ENCODE data around the gene PAM.
A peak's percentile ranks its signal among the peaks of the same experiment; 100 is the strongest.

Gene PAM

GRCh38 chr5:102918986-102919610, 164.0 kb downstream of the PAM start:
- TF ChIP-seq ZFP30 (CRISPR knock-in tag; IDR thresholded peaks at IDR 0.05) (no peak), BACH2 (CRISPR knock-in tag; IDR thresholded peaks at IDR 0.05; ENCODE audit: borderline replicate concordance) (no peak)
- no peak for ATAC-seq

DNA sequence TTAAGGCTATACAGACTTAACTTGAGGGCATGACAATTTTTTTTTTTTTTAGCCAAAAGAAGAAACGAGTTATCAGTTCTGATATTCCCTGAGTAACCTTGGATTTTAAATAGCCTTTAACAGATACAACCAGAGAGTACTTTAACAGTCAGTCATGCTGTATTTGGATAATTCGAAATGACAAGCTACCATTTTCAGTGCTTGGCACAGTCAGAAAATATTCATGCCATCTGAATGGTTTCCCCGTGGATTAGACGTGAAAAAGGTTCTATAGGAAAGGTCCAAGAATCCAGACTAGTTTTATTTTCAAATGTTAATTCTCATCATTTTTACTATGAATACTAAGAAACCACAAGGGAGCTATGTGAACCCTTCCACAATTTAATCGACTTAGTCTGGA, 165.7 kb downstream of the PAM start:
- peak; percentile 24 for ATAC-seq
- TF ChIP-seq OSR1 (CRISPR knock-in tag; IDR thresholded peaks at IDR 0.05): no peak
- 0 out of 2 replicates have a peak, but pooled peaks have one; percentile 33 for TF ChIP-seq ISL1 (CRISPR knock-in tag; IDR thresholded peaks at IDR 0.05)
- TF ChIP-seq, protein P1, sequence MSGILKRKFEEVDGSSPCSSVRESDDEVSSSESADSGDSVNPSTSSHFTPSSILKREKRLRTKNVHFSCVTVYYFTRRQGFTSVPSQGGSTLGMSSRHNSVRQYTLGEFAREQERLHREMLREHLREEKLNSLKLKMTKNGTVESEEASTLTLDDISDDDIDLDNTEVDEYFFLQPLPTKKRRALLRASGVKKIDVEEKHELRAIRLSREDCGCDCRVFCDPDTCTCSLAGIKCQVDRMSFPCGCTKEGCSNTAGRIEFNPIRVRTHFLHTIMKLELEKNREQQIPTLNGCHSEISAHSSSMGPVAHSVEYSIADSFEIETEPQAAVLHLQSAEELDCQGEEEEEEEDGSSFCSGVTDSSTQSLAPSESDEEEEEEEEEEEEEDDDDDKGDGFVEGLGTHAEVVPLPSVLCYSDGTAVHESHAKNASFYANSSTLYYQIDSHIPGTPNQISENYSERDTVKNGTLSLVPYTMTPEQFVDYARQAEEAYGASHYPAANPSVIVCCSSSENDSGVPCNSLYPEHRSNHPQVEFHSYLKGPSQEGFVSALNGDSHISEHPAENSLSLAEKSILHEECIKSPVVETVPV (CRISPR knock-in tag; IDR thresholded peaks at IDR 0.05): no peak

GRCh38 chr5:102921341-102922044, 166.4 kb downstream of the PAM start:
- ATAC-seq: no peak
- TF ChIP-seq TSHZ2 (CRISPR knock-in tag; IDR thresholded peaks at IDR 0.05): no peak
- TF ChIP-seq, protein P1 (CRISPR knock-in tag; IDR thresholded peaks at IDR 0.05): no peak
- TF ChIP-seq CREB5 (CRISPR knock-in tag; IDR thresholded peaks at IDR 0.05; ENCODE audit: low read depth): no peak
- TF ChIP-seq OSR1 (CRISPR knock-in tag; IDR thresholded peaks at IDR 0.05): no peak
- TF ChIP-seq PATZ1 (CRISPR knock-in tag; IDR thresholded peaks at IDR 0.05; ENCODE audit: borderline replicate concordance): no peak
- TF ChIP-seq ZFP3 (CRISPR knock-in tag; IDR thresholded peaks at IDR 0.05): no peak
- TF ChIP-seq ZNF565 (CRISPR knock-in tag; conservative IDR thresholded peaks at IDR 0.05; ENCODE audit: low read depth): no peak
- no peak for TF ChIP-seq SNAI2 (CRISPR knock-in tag; IDR thresholded peaks at IDR 0.05)
- no peak for TF ChIP-seq TOX (CRISPR knock-in tag; IDR thresholded peaks at IDR 0.05; ENCODE audit: borderline replicate concordance)
- no peak for TF ChIP-seq TCF4 (CRISPR knock-in tag; IDR thresholded peaks at IDR 0.05; ENCODE audit: borderline replicate concordance)
- TF ChIP-seq ZC3H10 (CRISPR knock-in tag; IDR thresholded peaks at IDR 0.05): no peak
- no peak; the same call in none of the 2 replicates for TF ChIP-seq ISL1 (CRISPR knock-in tag; IDR thresholded peaks at IDR 0.05)

- peak; percentile 10; the same call in 2 of the 3 replicates for ATAC-seq
- TF ChIP-seq GLIS3 (CRISPR knock-in tag; IDR thresholded peaks at IDR 0.05) (no peak), ZC3H10 (CRISPR knock-in tag; IDR thresholded peaks at IDR 0.05) (no peak), TOX (CRISPR knock-in tag; IDR thresholded peaks at IDR 0.05; ENCODE audit: borderline replicate concordance) (no peak), ZNF8 (CRISPR knock-in tag; IDR thresholded peaks at IDR 0.05) (no peak), BACH2 (CRISPR knock-in tag; IDR thresholded peaks at IDR 0.05; ENCODE audit: borderline replicate concordance) (no peak), TSHZ2 (CRISPR knock-in tag; IDR thresholded peaks at IDR 0.05) (no peak), ZFP30 (CRISPR knock-in tag; IDR thresholded peaks at IDR 0.05) (no peak), PATZ1 (CRISPR knock-in tag; IDR thresholded peaks at IDR 0.05; ENCODE audit: borderline replicate concordance) (no peak)
Observed at GRCh38 chr5:102922111-102922720, 167.1 kb downstream of the PAM start.

Measured in SK-N-SH treated with all-trans-retinoic acid at 6 μM for 48 hours (cell line).